Suprapubic skin (tissue), 3 donors: ENCODE measurements around the gene GLTPD2.

Source experiments
- CTCF ChIP-seq, 2 donors: fragments of 200-600 bp in 1 of 2; fragments of 450-650 bp in 1 of 2; sonication (generic) in 1 of 2; IDR thresholded peaks; one replicate each; pipeline ENCODE4 v1.5.1; 2016 to 2019; ENCODE audit warnings: antibody characterized with exemption in 2 of 2, mild to moderate bottlenecking in 1 of 2, moderate library complexity in 1 of 2
- EP300 ChIP-seq: sonication (generic); formaldehyde crosslinking; IDR thresholded peaks from one replicate; pipeline ENCODE4 v1.6.1; 2017; ENCODE audit warnings: antibody characterized with exemption
- POLR2A ChIP-seq, 2 donors: fragments of 450-650 bp; IDR thresholded peaks; one replicate each; pipeline ENCODE4 v1.6.1; 2017; ENCODE audit warnings: antibody characterized with exemption in 2 of 2, mild to moderate bottlenecking in 2 of 2, moderate library complexity in 2 of 2

GRCh38 chr17:4777969-4778760 lies 10.6 kb upstream of the GLTPD2 start:
- TF ChIP-seq CTCF (IDR thresholded peaks at IDR 0.05) (no peak), EP300 (no peak), POLR2A (IDR thresholded peaks at IDR 0.05) (no peak)
